Fibroblast of mammary gland (primary cell): ENCODE data around the gene FGF14.

Experiments
- DNase-seq: peaks from one replicate; pipeline ENCODE4 v3.0.0-alpha.2; 2010; ENCODE audit warnings: low read depth
- H3K4me3 ChIP-seq: 2 replicates; pipeline ENCODE4 v1.5.1; 2011; ENCODE audit warnings: low read depth, mild to moderate bottlenecking, low read length, moderate library complexity; ENCODE audit not compliant: control insufficient read depth
- TF ChIP-seq, protein P1 (sequence below): conservative IDR thresholded peaks from 2 replicates; pipeline ENCODE4 v1.5.1; 2011; ENCODE audit warnings: low read depth, low read length, inconsistent platforms; ENCODE audit not compliant: control insufficient read depth, insufficient read depth

FGF14 gene

DNA sequence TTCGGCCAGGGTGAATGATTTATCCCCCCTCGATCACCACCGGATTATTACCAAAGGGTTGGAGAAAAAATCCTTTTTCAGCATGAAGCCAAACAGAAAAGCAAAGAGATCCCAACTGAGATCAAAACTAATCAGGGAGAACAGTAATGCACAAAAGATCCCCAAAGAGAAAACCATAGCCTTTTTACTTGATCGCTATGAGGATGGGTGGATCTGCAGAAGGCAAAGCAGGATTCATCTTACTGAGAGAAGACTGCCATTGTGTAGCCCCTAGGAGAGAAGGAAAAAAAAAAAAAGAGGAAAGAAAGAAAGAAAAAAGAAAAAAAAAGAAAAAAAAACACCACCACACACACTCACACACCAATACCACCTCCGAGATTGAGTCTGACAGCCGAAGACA lies at the start of gene FGF14:
TSS of gene FGF14 (minus strand) at position 283 of the 400 bp plus-strand sequence.
- peak within 1 kb of the TSS; percentile 73 for H3K4me3 ChIP-seq
- TF ChIP-seq, protein P1, sequence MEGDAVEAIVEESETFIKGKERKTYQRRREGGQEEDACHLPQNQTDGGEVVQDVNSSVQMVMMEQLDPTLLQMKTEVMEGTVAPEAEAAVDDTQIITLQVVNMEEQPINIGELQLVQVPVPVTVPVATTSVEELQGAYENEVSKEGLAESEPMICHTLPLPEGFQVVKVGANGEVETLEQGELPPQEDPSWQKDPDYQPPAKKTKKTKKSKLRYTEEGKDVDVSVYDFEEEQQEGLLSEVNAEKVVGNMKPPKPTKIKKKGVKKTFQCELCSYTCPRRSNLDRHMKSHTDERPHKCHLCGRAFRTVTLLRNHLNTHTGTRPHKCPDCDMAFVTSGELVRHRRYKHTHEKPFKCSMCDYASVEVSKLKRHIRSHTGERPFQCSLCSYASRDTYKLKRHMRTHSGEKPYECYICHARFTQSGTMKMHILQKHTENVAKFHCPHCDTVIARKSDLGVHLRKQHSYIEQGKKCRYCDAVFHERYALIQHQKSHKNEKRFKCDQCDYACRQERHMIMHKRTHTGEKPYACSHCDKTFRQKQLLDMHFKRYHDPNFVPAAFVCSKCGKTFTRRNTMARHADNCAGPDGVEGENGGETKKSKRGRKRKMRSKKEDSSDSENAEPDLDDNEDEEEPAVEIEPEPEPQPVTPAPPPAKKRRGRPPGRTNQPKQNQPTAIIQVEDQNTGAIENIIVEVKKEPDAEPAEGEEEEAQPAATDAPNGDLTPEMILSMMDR = no peak
- DNase-seq = no peak

DNA sequence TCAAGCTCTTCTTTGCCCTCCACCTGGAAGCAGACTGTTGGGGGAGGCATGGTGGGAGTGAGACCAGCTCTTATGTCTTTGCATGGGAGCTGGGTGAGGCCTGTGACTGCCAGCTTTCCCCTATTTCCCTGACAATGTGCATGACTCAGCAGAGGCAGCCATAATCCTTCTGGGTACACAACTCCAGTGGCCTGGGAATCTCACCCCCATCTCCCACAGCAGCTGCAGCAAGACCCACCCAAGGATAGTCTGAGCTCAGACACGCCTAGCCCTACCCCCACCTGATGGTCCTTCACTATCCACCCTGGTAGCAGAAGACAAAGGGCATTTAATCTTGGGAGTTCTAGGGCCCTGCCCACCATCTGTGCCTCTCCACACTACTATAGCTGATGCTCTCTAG lies 41.4 kb upstream of the FGF14 start:
- no peak overlapping the region for H3K4me3 ChIP-seq
- no peak for DNase-seq
- TF ChIP-seq, protein P1 = no peak

DNA sequence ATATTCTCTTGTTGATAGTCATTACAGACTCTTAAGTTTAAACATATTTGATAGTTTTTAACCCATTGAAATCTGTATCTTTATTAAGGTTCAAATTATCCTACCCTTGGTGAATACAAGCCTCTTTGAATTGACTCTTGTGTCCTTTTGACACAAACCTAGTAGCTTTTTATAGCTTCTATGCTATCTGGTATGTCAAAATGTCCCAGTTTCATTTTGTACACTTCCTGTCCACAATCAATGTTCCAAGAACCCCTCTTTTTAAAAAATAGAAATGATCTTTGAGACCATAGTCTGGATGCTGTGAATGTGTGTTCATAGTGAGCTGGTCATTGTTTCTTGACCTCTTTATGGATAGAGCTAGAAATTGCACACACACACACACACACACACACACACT lies 39.2 kb upstream of the FGF14 start:
- no peak for DNase-seq
- no peak overlapping the region for H3K4me3 ChIP-seq
- TF ChIP-seq, protein P1 = no peak

DNA sequence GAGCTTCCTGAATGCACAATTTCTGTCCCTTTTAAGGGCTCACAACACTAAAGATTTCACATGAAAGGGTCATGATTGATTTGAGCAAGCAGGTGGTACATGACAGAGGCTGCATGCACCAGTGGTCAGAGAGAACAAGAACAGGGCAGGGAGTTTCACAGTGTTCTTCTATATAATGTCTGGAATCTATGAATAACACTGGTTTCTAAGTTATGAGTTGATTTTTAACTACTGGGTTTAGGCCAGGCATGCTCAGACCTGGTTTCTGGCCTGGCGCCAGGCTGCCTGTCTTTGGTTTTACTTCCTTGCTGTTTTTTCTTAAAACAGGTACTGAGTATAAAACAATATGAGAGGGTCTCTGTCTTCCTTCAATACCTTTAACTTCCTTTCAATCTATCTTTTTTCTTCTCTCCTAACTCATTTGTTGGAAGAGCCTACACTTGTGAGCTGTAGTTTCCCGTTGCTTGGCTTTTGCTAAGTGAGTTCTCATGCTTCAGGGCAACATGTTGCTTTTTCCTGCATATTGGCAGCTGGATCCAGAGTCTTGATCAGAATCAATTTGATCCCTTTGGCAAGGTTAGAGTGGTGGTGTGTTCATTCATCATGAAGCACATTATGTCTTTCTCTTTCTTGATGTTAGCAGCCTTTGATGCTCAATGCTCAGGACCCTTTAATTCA lies 38.5 kb upstream of the FGF14 start:
- DNase-seq = no peak
- no peak overlapping the region for H3K4me3 ChIP-seq
- TF ChIP-seq, protein P1 = no peak

DNA sequence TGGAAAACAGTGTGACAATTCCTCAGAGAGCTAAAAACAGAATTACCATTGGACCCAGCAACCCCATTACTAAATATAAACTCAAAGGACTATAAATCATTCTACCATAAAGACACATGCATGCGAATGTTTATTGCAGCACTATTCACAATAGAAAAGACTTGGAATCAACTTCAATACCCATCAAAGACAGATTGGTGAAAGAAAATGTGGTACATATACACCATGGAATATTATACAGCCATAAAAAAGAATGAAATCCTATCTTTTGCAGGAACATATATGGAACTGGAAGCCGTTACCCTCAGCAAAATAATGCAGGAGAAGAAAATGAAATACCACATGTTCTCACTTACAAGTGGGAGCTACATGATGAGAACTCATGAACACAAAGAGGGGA lies 20.8 kb upstream of the FGF14 start:
- no peak for DNase-seq
- TF ChIP-seq, protein P1 = no peak

DNA sequence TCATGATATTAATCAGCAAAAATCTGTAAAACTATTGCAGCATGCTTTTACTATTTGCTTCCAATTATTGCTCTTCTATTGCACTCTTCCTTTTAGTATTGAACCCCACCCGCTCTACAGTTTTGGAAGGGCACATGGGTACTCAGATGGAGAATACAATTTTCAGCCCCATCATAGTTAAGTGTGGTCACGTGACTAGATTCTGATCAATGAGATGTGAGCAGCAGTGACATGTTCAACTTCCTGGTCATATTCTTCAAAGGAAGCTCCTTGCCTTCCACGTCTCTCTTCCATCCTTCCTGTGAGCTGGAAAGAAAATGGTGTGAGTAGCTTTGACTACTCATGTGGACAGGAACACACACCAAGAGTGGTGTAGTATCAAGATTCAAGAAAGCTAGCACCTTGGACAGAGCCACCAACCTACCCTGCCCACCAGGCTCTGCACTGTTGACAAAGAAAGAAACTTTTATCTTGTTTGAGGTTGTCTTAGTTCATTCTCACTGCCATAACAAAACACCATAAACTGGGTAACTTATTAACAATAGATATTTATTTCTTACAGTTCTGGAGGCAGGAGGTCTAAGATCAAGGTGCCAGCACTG lies 3.8 kb upstream of the FGF14 start:
- TF ChIP-seq, protein P1 = no peak
- no peak overlapping the region for H3K4me3 ChIP-seq
- peak; percentile 43 for DNase-seq

More for the DNA sequence above, 20.8 kb upstream of the FGF14 start:
- H3K4me3 ChIP-seq = no peak overlapping the region

DNA sequence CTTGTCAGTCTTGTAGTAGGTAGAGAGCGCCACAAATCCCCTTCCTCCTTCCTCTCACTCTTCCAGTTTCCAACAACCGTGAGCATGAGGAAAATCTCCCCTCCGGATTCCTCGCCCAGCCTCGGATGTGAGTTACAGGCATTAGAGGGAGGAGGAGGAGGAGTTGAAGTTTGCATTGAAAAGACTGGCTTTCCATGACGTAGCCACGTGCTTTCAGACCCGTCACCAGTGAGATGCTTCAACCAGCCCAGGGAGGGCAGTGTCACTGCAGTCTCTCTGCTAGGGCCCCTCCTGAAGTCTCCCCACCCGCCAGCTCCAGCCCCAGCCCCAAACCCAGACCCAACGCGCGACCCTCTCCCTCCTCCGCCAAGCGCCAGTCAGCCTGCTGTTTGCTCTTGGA lies 442 bp upstream of the FGF14 start:
- peak overlapping the region; percentile 73 for H3K4me3 ChIP-seq
- TF ChIP-seq, protein P1 = peak; percentile 39
- DNase-seq = peak; percentile 79
